GM21737 (cell line): ENCODE measurements around the gene MRPL54.

Experiments used
- ATAC-seq: cut with Tn5 transposase; IDR thresholded peaks from one replicate; pipeline ENCODE4 v1.9.1; 2021; ENCODE audit warnings: mild to moderate bottlenecking, moderate library complexity; ENCODE audit not compliant: unreplicated experiment

MRPL54 gene

DNA sequence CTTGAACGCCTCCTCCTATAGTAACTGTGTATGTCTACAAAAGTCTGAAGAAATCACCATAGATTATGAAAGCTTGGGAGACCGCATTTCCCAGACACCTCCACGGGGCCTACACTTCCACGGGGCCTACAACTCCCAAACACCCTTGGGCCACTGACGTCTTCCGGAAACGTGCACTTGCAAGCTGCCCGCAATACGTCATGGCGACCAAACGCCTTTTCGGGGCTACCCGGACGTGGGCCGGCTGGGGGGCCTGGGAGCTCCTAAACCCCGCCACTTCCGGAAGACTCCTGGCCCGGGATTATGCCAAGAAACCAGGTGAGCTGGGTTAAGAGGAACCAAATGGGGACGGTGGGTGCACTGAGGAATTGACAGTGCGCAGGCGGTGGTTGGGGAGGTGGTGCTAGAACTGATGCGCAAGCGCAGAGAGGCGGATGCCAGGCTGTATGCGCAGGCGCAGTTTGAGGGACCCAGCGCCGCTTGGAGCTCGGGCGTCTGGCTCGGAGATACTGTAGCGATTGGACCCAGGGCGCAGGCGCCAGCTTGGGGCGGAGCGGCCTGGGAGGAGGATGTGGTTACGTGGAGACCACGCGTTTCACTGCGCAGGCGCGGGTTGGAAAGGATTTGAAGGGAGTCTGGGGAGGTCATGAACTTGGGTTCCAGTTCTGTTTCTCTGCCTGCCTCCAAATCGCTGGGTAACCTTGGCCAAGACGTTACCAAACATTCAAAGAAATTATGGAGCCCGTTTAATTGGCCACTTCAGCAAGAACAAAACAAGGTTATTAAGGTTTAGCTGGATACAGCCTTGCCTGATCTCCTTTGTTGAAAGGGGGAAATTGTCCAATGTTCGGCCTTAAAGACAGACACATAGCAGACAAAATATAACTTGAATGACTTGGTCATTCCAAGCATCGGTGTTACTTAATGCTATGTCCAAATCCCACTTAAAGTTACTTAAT, at the start of gene MRPL54:
Gene MRPL54 (plus strand): TSS at position 182 of the 959 bp plus-strand sequence. CDS start 19 bp downstream, at position 201.
- peak; percentile 60 for ATAC-seq

GRCh38 chr19:3716147-3716668, 46.3 kb upstream of the MRPL54 start:
- ATAC-seq = no peak

DNA sequence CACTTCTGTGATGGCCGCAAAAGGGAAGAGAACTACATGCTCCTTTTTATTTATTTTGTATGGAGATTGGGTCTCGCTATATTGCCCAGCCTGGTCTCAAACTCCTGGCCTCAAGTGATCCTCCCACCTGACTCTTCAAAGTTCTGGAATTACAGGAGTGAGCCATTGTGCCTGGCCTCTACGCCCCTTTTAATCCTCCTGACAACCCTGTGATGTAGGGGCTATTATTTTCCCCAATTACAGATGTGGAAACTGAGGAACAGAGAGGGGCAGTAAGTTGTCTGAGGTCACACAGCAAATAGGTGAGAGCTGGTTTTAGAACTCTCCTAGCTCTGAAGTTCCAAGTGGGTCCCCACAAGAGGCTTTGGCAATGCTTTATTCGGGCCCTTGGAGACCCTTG, 42.6 kb upstream of the MRPL54 start:
- no peak for ATAC-seq

DNA sequence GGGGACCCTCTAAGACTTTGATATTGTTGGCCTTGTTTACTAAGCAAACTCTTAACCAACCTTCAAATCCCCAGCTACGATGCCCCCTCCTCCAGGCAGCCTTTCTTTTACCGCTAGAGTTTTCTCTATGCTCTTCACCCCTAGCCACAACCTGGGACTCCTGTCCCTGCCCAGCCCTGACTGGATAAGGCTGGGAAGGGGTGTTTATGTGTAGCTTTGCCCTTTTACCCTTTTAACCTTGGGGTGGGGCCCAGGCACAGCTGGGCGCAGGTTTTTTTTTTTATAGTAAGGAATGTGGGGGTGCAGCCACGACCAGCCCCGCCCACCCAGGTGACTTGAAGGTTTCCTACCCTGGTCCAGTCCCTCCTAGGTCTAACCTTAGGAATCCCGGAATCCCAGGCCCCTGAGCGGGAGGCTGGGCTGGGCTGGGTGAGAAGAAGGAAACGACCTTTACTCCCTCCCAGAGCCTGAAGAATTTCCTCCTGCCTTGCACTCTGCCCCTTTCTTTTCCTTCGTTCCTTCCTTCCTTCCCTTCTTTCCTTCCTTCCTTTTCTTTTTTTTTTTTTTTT, 42.0 kb upstream of the MRPL54 start:
- no peak for ATAC-seq

GRCh38 chr19:3721131-3721886, 41.2 kb upstream of the MRPL54 start:
- no peak for ATAC-seq

DNA sequence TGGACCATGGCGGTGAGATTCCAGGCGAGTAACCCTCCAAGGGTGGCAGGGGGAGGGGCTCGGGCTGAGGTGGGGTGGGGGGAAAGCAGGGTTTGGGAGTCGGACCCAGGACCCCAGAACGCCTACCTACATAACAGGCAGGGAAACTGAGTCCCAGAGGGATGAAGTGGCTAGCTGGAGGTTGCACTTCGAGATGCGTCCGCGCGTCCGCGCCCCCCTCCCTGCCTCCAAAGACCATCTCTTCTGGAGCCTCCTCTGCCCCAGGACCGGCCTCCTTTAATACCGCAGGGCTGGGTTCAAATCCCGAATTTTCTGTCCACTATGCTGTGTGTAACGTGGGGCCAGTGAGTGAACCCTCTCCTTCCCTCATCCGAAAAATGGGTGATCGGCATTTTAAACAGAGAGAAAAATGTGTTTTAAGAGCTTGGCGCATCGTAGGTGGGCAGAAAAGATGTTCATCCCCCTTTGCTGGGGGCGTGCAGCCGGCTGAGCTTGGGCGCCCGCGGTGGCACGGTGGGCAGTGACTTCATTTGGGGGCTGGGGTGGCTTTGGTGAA, 40.5 kb upstream of the MRPL54 start:
- ATAC-seq = no peak

GRCh38 chr19:3722443-3723109, 39.9 kb upstream of the MRPL54 start:
- no peak for ATAC-seq

DNA sequence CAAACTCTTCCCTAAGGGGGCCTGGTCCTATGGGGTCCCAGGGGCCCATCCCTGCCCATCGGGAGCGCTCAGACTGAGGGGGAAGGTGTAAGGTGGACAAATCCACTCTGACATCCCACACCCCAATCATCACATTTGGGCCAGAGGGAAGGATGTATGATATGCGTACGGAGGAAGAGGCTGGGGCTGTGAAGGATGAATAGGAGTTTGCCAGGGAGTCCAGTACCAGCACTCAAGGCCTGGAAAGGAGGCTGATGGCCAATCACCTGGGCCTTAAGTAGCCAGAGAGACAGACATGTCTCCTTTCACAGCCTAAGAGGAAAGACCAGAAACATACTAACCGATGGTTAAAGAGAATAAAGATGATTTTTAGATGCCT, 39.4 kb upstream of the MRPL54 start:
- no peak for ATAC-seq

DNA sequence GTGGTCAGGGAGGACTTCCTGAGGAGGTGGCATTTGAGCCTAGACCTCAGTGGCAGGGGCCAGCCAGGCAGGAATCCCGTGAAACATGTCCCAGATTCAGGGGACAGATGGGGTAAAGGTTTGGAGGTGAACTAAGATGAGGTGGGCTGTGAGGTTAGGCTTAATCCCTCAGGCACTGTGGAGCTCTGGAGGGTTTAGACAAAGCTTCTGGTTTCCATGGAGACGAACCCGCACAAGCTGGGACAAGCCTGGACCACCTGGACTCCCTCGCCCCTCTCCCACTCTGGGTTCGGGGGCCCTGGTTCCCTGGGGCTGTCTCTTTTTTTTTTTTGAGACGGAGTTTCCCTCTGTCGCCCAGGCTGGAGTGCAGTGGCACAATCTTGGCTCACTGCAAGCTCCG, 38.6 kb upstream of the MRPL54 start:
- no peak for ATAC-seq

DNA sequence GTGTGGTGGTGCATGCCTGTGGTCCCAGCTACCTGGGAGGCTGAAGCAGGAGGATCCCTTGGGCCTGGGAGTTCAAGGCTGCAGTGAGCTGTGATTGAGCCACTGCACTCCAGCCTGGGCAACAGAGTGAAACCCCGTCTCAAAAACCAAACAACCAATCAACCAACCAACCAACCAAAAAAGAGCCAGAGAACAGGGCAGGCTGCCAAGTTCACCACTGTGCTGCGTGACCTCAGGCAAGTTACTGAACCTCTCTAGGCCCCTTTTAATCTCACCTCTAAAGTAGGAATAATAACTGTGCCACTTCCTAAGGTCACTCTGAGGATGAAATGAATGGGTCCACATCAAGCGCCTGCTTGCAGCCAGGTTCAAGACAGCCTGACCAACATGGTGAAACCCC, 37.4 kb upstream of the MRPL54 start:
- no peak for ATAC-seq

GRCh38 chr19:3725640-3726310, 36.7 kb upstream of the MRPL54 start:
- no peak for ATAC-seq

GRCh38 chr19:3730457-3730958, 32.0 kb upstream of the MRPL54 start:
- ATAC-seq = no peak

DNA sequence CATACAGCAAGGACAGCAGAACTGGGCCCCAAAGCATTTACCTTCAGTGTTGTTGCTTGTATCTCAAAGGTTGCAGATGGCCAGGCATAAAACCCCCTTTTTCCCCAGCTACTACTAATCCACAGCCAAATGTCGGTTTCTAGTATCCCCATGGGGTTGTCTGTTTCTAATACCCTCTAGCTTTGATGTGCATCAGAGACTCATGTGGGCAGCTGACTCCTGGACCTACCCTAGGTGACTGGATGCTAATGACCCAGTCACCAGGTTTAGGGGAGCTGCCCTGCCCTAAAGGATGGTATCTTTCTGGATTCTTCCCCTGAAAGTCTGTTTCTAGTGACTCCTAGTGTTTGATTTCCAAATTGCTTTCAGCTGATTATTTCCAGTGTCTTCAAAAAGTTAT, 30.4 kb upstream of the MRPL54 start:
- no peak for ATAC-seq

GRCh38 chr19:3733549-3734309, 28.8 kb upstream of the MRPL54 start:
- ATAC-seq = no peak

GRCh38 chr19:3734310-3734600, 28.2 kb upstream of the MRPL54 start:
- no peak for ATAC-seq

DNA sequence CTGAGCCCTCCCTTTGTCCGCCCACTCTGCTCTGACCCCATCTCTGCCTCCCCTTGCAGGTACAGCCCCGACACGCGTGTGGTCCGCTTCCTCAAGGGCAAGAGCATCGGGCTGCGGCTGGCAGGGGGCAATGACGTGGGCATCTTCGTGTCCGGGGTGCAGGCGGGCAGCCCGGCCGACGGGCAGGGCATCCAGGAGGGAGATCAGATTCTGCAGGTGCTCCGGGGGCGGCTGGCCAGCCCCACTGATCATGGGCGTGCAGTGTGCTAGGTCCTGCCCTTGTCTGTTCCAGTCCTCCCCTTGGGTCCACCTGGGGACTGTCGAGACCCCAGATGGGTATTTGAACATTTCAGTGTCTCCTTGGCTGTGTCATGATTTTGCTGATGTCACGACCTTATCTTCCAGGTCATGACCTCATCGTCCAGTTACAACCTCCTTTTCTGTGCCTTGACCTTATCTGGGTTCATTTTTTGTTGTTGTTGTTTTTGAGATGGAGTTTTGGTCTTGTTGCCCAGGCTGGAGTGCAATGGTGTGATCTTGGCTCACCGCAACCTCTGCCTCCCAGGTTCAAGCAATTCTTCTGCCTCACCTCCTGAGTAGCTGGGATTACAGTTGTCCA, 26.3 kb upstream of the MRPL54 start:
- ATAC-seq = no peak

DNA sequence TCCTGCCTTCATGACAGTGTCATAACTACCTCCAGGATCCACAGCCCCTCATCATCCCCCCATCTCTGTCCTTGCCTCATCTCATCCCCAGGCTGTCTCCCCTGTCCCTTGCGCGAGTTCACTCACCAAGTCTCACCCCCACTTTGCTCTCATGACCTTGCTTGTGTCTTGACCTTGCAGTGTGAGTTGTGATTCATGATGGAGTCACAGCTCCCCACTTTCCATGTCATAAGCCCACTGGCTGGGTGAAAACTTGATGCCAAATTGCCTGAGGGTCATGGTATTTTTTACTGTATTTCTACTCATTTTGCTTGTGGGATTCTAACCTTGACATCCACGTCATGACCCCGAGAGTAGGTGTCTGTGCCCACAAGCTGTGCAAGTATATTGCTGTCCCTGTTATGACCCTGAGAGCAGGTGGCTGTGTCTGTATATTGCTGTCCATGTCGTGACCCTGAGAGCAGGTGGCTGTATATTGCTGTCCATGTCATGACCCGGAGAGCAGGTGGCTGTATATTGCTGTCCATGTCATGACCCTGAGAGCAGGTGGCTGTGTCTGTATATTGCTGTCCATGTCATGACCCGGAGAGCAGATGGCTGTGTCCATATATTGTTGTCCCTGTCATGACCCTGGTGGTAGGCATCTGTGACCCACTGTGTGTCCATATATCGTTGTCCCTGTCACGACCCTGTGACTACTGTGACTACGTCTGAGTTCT, 24.8 kb upstream of the MRPL54 start:
- ATAC-seq = no peak
